GM19328 (cell line): ENCODE measurements around the gene PPP2R2D.

Experiments used
- ATAC-seq: cut with Tn5 transposase; IDR thresholded peaks from one replicate; pipeline ENCODE4 v1.9.1; 2021; ENCODE audit warnings: mild to moderate bottlenecking, moderate library complexity; ENCODE audit not compliant: unreplicated experiment

PPP2R2D gene

GRCh38 chr10:131991726-131992125 is 90.9 kb downstream of the PPP2R2D start:
- ATAC-seq = no peak

DNA sequence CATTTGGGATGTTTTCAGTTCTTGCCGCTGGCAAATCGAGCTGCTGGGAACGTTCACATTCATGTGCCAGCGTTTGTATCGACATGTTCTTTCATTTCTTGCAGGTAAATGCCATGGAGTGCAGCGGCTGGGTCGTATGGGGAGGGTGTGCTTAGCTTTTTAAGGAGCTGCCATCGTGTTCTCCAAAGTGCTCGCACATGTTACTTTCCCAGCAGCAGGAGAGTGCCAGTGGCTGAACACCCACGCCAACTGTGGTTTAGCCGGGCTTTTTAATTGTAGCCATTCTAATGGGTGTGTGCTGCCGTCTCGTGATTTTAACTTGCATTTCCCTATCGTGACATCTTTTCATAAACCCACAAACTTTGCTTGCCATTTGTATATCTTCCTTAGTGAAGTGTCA is 92.5 kb downstream of the PPP2R2D start:
- no peak for ATAC-seq

DNA sequence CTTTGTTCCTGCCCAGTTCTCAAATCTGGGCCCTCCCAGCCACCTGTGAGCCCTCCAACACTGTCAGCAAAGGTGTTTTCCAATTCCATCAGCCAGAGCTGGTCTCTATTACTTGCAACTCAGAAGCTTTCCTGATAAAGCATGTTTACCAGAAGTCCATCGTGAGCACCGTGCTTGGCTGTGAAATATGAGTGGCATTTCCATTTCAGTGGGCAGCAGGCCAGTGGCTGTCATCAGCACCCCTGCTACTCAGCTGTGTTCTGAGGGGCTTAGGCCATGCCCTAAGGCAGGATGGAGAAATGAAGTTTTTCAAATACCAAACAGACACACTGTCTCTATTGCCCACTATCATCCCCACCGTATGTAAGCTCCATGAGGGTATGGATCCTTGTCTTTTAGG is 93.6 kb downstream of the PPP2R2D start:
- ATAC-seq = no peak

DNA sequence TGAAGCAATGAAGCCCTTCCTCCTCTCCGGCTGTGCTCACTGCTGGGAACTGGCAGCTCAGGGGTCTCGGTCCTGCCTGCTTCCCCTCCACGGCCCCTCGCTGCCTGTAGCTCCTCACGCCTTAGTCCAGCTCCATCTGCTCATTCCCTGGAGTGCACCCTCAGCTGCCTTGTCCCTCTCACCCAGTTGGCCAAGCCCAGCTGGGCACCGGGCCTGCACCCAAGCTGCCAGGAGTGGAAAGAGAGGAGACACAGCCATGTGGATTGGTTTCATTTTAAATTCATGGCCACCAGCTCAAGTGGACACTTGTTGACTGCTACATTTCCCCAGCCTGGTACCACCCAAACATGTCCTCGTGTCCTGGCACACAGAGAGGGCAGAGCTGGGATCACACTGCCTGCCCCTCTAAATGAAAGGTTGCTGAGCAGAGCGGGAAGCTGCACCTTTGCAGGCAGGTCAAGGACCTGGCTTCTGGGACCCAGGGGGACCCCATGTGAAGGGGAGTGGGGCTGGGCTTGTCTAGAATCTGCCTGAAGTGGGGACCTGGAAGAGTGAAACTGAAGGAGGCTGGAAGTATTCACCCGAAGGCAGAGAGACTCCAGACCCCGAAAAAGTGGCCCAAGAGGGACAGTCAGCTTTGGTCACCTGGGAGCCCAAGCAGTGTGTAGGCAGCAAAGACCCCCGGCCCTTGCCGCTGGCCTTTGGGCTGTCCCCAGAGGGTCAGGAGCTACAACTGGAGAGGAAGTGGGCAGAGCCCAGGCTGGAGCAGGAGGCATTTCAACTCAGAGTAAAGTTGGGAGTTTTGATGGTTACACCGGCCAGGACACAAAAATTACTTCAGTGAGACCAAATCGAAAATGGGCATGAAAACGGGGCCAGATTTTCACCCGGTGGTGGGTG is 95.9 kb downstream of the PPP2R2D start:
- no peak for ATAC-seq

DNA sequence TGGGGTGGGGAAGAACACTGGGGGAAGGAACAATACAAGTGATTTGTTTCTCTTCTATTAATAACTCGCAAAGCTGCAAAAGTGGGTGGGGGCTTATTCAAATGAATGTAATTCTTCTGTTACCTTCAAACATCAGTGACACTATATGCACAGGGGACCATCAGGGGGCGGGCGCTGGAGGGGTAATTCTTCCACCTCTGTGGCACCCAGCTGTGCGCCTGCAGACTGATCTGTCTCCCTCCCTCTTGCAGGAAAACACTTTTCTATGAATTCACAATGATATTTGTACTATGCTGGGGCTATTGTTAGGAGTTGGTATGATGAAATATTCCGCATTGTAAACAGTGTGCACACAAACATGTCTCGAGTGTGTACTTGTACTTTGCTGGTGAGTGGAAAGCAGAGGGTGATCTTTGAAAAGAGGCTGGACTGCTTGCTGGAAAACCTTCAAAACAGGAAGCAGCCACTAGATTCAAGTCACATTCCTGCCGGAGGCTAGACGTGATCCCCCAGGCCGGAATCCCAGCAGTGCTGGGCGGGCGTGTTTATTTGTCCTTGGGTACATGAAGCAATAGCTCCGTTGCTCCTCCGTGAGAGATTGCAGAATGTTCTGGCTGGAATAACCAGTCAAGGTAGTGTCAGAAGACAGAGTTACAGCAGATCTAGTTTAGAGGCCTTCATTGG is 96.7 kb downstream of the PPP2R2D start:
- no peak for ATAC-seq

GRCh38 chr10:131998050-131998844 is 97.4 kb downstream of the PPP2R2D start:
- no peak for ATAC-seq

GRCh38 chr10:131998845-131999681 is 98.3 kb downstream of the PPP2R2D start:
- ATAC-seq = no peak

GRCh38 chr10:132001238-132001972 is 100.6 kb downstream of the PPP2R2D start:
- no peak for ATAC-seq

DNA sequence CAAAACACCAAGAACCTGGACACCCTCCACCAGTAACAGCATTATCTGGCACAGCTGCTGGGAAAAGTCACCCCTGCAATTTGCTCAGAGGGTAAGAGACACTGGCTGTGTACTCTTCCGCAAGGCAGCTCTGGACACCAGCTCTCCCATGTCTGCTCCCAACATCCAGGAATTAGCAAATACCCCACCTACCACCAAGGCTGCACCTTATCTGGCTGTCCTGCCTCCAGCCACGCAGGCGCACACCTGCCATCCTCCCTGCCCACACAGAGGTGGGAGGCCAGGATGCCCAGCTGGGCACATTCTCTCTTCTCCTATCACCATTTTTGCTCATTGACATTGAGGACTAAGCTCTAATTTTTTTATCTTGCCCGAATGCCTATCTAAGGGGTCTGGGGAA is 101.2 kb downstream of the PPP2R2D start:
- no peak for ATAC-seq

- no peak for ATAC-seq
Measured at GRCh38 chr10:132003282-132003924, 102.6 kb downstream of the PPP2R2D start.

- no peak for ATAC-seq
Measured at GRCh38 chr10:132004052-132004451, 103.2 kb downstream of the PPP2R2D start.

GRCh38 chr10:132005147-132005546 is 104.3 kb downstream of the PPP2R2D start:
- no peak for ATAC-seq

DNA sequence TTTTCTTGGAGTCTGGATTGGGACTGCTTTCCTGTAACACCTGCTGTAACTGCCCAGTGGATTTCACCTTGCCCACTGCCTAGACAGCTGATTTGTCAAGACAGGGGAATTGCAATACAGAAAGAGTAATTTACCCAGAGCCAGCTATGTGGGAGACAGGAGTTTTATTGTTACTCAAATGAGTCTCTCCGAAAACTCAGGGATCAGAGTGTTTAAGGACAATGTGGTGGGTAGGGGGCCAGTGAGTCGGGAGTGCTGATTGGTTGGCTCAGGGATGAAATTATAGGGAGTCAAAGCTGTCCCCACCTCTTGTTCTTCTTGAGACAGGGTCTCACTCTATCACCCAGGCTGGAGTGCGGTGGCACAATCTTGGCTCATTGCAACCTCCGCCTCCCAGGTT is 106.2 kb downstream of the PPP2R2D start:
- no peak for ATAC-seq

- no peak for ATAC-seq
Measured at GRCh38 chr10:132007681-132008080, 106.9 kb downstream of the PPP2R2D start.
